Measurements from ENCODE around the gene CDH1. TPM values are rescaled to one million over a fixed set of nuclear protein-coding genes. Genes with fewer than 3 reads are reported as not detected.

The CDH1 gene
- 3.9 to 4.5 TPM (median 4.2 TPM) in 5 replicates for total RNA-seq (2022; extraction: Qiagen RNA extraction)

GRCh38 chr16:68737046-68737729 is at the start of gene CDH1:
Gene CDH1, plus strand, starts transcription at chr16:68737292. Its CDS starts 124 bp downstream, at chr16:68737416.

GRCh38 chr16:68843482-68844210 is 106.6 kb downstream of the CDH1 start, which contains the start of gene TANGO6:
Gene TANGO6, plus strand, starts transcription at chr16:68843531. Its CDS starts 87 bp downstream, at chr16:68843618.

Other genes starting within 250 kb of the CDH1 start
- 6.2 to 12.7 TPM (median 8.5 TPM) in 5 replicates for gene ZFP90, start 198.0 kb upstream of the CDH1 start, total RNA-seq (2022; extraction: Qiagen RNA extraction)
- 0.16 to 0.41 TPM (median 0.24 TPM) in 5 replicates for gene CDH3, start 92.0 kb upstream of the CDH1 start, total RNA-seq (2022; extraction: Qiagen RNA extraction)
- gene TANGO6, start 106.2 kb downstream of the CDH1 start, total RNA-seq (2022; extraction: Qiagen RNA extraction): 5.6 to 7.0 TPM (median 6.4 TPM) in 5 replicates